ENCODE results near the gene STOML2. TPM values are rescaled to one million over a fixed set of nuclear protein-coding genes. Genes with fewer than 3 reads are reported as not detected.
A peak's percentile ranks its signal among the peaks of the same experiment; 100 is the strongest.

Gene STOML2
- total and polyA plus RNA-seq, 7 donors, result 98.6 to 228 (median 138) TPM

- WGBS, 3 donors, result 1% methylated on average over 43 to 57 of the region's 57 CpGs
- ATAC-seq, result peak; percentile 85 to 90 (median 89)
- Histone ChIP-seq H3K27me3 (ENCODE audit: insufficient read depth in 3 of 3, low read length in 2 of 3) (no peaks in the 10 kb centered on the region), H3K36me3 (ENCODE audit: insufficient read depth in 1 of 2, low read depth in 1 of 2) (peaks cover 0 to 25% of the 10 kb centered on the region in 2 donors), H3K4me1 (peaks cover 24% of the 10 kb centered on the region), H3K4me3 (peak overlapping the region; percentile 89), H3K9me3 (no peaks in the 10 kb centered on the region), H3K27ac (peak overlapping the region; percentile 98)
- intact Hi-C loops (cut with DNase I), result loop anchor here (10.0 kb wide), 2 partner anchors 264 to 274 kb away; no protein-coding TSS in a partner anchor
- no peak for TF ChIP-seq CTCF (IDR thresholded peaks at IDR 0.05)
- peak; percentile 98 to 99 for DNase-seq
These were observed 8.3 kb upstream of the STOML2 start for GRCh38 chr9:35111001-35111933.

GRCh38 chr9:35110327-35110761, 7.4 kb upstream of the STOML2 start:
- H3K4me3 ChIP-seq, result peak overlapping the region; percentile 89
- no peaks in the 10 kb centered on the region for H3K9me3 ChIP-seq
- H3K4me1 ChIP-seq, result peaks cover 24% of the 10 kb centered on the region
- no peak for TF ChIP-seq CTCF (IDR thresholded peaks at IDR 0.05)
- intact Hi-C loops (cut with DNase I), result loop anchor here (10.0 kb wide), 2 partner anchors 264 to 274 kb away; no protein-coding TSS in a partner anchor
- no peaks in the 10 kb centered on the region for H3K27me3 ChIP-seq (ENCODE audit: insufficient read depth in 3 of 3, low read length in 2 of 3)
- DNase-seq (peak; percentile 57 to 72), ATAC-seq (peak; percentile 25 to 55 (median 40))
- H3K36me3 ChIP-seq (ENCODE audit: insufficient read depth in 1 of 2, low read depth in 1 of 2), result peaks cover 0 to 34% of the 10 kb centered on the region in 2 donors
- H3K27ac ChIP-seq, result peak overlapping the region; percentile 98
- 22 to 32% (median 24%) methylated on average over 3 of the region's 3 CpGs for WGBS, 3 donors

- ATAC-seq, result no peak
- no peak for DNase-seq
- intact Hi-C loops (cut with DNase I), result no loop called here
- no peaks in the 10 kb centered on the region for H3K27me3 ChIP-seq (ENCODE audit: insufficient read depth in 3 of 3, low read length in 2 of 3)
- no peak overlapping the region for H3K27ac ChIP-seq
- peaks cover 0 to 45% of the 10 kb centered on the region in 2 donors for H3K36me3 ChIP-seq (ENCODE audit: insufficient read depth in 1 of 2, low read depth in 1 of 2)
- peaks cover 20% of the 10 kb centered on the region for H3K4me1 ChIP-seq
- 70 to 85% (median 70%) methylated on average over 7 to 8 of the region's 8 CpGs for WGBS, 3 donors
- H3K9me3 ChIP-seq, result no peaks in the 10 kb centered on the region
- no peak for TF ChIP-seq CTCF (IDR thresholded peaks at IDR 0.05)
- no peak overlapping the region for H3K4me3 ChIP-seq
These were observed 6.1 kb upstream of the STOML2 start for GRCh38 chr9:35108946-35109575.

- WGBS, 3 donors, result 87 to 93% (median 93%) methylated on average over 6 of the region's 6 CpGs
- Histone ChIP-seq H3K4me3 (no peak overlapping the region), H3K9me3 (no peaks in the 10 kb centered on the region), H3K27ac (no peak overlapping the region), H3K36me3 (ENCODE audit: insufficient read depth in 1 of 2, low read depth in 1 of 2) (peaks cover 0 to 45% of the 10 kb centered on the region in 2 donors), H3K4me1 (peaks cover 21% of the 10 kb centered on the region), H3K27me3 (ENCODE audit: insufficient read depth in 3 of 3, low read length in 2 of 3) (no peaks in the 10 kb centered on the region)
- no peak for DNase-seq
- intact Hi-C loops (cut with DNase I), result no loop called here
- ATAC-seq, result no peak
- no peak for TF ChIP-seq CTCF (IDR thresholded peaks at IDR 0.05)
These were observed 5.5 kb upstream of the STOML2 start for GRCh38 chr9:35108461-35108860.
